ENCODE data around the gene AGFG1. TPM values are rescaled to one million over a fixed set of nuclear protein-coding genes. Genes with fewer than 3 reads are reported as not detected.

AGFG1 gene
- total and polyA plus RNA-seq, 11 donors, result 12.0 to 92.1 (median 60.0) TPM

- 63 to 78% (median 69%) methylated on average over 3 of the region's 3 CpGs for WGBS, 4 donors
- Histone ChIP-seq H3K27ac (no peak overlapping the region), H3K4me1 (no peaks in the 10 kb centered on the region), H3K27me3 (peaks cover 0 to 4% (median 0%) of the 10 kb centered on the region in 9 donors), H3K4me3 (no peak overlapping the region), H3K36me3 (no peaks in the 10 kb centered on the region), H3K9me3 (no peaks in the 10 kb centered on the region)
- intact Hi-C loops (cut with DNase I), result no loop called here
- TF ChIP-seq CTCF (IDR thresholded peaks at IDR 0.05), result no peak
- ATAC-seq (no peak), DNase-seq (no peak)
These were observed 130.4 kb downstream of the AGFG1 start for GRCh38 chr2:227602358-227602757.

GRCh38 chr2:227606476-227606875 lies 134.5 kb downstream of the AGFG1 start:
- Histone ChIP-seq H3K27me3 (peaks cover 0 to 3% (median 0%) of the 10 kb centered on the region in 9 donors), H3K9me3 (no peaks in the 10 kb centered on the region), H3K36me3 (no peaks in the 10 kb centered on the region), H3K4me3 (no peak overlapping the region), H3K4me1 (peaks cover 0 to 7% (median 0%) of the 10 kb centered on the region in 12 donors), H3K27ac (no peak overlapping the region)
- intact Hi-C loops (cut with DNase I), result no loop called here
- ATAC-seq (no peak), DNase-seq (no peak)
- TF ChIP-seq POLR2A (IDR thresholded peaks at IDR 0.05), result no peak
- TF ChIP-seq CTCF (IDR thresholded peaks at IDR 0.05), result no peak
- WGBS, 4 donors, result 47 to 70% (median 52%) methylated on average over 1 of the region's 1 CpG

GRCh38 chr2:227607941-227608340 lies 136.0 kb downstream of the AGFG1 start:
- Histone ChIP-seq H3K27me3 (peaks cover 0 to 4% (median 0%) of the 10 kb centered on the region in 9 donors), H3K9me3 (no peaks in the 10 kb centered on the region), H3K4me3 (no peak overlapping the region), H3K36me3 (no peaks in the 10 kb centered on the region), H3K27ac (no peak overlapping the region), H3K4me1 (peaks cover 0 to 7% (median 0%) of the 10 kb centered on the region in 12 donors)
- ATAC-seq (no peak), DNase-seq (no peak)
- TF ChIP-seq POLR2A (IDR thresholded peaks at IDR 0.05), result no peak
- no peak for TF ChIP-seq CTCF (IDR thresholded peaks at IDR 0.05)
- 14 to 23% (median 18%) methylated on average over 3 of the region's 3 CpGs for WGBS, 4 donors
- intact Hi-C loops (cut with DNase I), result no loop called here

GRCh38 chr2:227608561-227609338 lies 136.8 kb downstream of the AGFG1 start:
- DNase-seq (no peak), ATAC-seq (peak in 1 of 4 donors; percentile 42)
- 82 to 88% (median 83%) methylated on average over 11 to 16 of the region's 16 CpGs for WGBS, 4 donors
- Histone ChIP-seq H3K4me1 (peaks cover 0 to 7% (median 0%) of the 10 kb centered on the region in 12 donors), H3K27me3 (peaks cover 0 to 7% (median 0%) of the 10 kb centered on the region in 9 donors), H3K27ac (no peak overlapping the region), H3K9me3 (no peaks in the 10 kb centered on the region), H3K4me3 (no peak overlapping the region), H3K36me3 (no peaks in the 10 kb centered on the region)
- TF ChIP-seq POLR2A (IDR thresholded peaks at IDR 0.05) (no peak), CTCF (IDR thresholded peaks at IDR 0.05) (no peak)
- intact Hi-C loops (cut with DNase I), result no loop called here

Data from heart left ventricle (tissue), 16 donors.